Eye (tissue), 1 donor: Measurements from ENCODE around the gene GNB5.

Experiments
- DNase-seq: peaks from one replicate; pipeline ENCODE4 v3.0.0-alpha.2; 2015

Gene GNB5

GRCh38 chr15:52164631-52165265, 26.4 kb downstream of the GNB5 start:
- no peak for DNase-seq

DNA sequence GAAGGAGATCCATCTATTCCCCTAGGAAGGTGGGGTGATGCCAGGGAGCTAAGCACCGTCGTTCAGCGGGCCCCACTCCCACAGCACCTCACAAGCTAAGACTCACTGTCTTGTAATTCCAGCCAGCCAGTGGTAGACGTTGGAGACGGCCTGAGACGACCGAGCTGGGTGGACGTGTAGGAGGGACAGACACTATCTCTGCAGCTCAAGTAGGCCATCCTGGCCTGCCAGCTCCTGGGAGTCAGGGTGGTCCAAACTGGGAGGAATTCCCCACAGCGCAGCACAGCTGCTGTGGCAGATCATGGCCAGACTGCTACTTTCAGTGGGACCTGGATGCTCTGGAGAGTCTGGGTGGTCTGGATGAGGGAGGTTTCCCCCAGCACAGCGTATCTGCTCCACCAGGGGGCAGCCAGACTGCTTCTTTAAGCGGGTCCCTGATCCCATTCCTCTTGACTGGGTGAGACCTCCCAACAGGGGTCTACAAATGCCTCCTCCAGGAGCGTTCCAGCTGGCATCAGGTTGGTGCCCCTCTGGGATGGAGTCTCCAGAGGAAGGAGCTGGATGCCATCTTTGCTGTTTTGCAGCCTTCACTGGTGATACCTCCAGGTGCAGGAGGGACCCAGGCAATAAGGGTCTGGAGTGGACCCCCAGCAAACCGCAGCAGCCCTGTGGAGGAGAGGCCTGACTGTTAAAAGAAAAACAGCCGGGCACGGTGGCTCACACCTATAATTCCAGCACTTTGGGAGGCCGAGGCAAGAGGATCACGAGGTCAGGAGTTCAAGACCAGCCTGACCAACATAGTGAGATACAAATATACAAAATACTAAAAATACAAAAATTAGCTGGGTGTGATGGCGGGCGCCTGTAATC, 27.6 kb downstream of the GNB5 start:
- peak; percentile 22 for DNase-seq

GRCh38 chr15:52162876-52163275, 28.3 kb downstream of the GNB5 start:
- DNase-seq = no peak

- DNase-seq = no peak
Observed at GRCh38 chr15:52162260-52162659, 28.9 kb downstream of the GNB5 start.

- DNase-seq = no peak
Observed at GRCh38 chr15:52161406-52161966, 29.7 kb downstream of the GNB5 start.

- no peak for DNase-seq
Observed at GRCh38 chr15:52159645-52160044, 31.5 kb downstream of the GNB5 start.

DNA sequence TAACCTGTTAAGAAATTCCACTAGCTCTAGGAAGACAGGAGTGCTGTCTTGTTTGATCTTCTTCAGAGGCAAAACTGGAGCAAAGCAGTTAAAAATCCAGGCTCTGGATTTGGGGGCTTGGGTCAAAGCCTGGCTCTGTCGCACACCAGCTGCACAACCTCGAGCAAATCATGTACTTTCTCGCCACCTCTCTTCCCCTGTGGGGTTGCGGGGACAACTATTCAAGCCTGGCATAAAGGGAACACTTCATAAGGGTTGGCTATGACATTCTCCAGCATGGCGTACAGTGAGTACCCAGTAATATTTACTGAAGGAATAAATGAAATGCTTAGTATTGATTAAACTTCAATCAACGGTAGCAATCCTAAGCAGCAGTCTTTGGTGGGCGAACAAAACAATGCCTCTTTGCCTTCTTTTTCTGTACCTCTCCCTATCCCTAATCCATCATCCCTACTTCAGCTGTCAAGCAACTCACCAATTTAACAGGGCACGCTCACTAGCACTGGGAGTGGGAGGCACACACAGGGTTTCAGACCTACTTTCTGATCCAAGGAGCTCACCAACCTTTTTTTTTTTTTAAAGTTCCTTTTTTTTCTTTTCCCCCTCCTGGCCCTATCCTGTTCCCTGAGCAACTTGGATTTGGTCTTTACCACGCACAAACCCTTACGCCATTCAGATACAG, 33.0 kb downstream of the GNB5 start:
- DNase-seq = no peak

GRCh38 chr15:52155878-52156277, 35.3 kb downstream of the GNB5 start:
- no peak for DNase-seq

- DNase-seq = no peak
Observed at GRCh38 chr15:52154896-52155865, 36.0 kb downstream of the GNB5 start.

- no peak for DNase-seq
Observed at GRCh38 chr15:52153900-52154895, 37.0 kb downstream of the GNB5 start.

DNA sequence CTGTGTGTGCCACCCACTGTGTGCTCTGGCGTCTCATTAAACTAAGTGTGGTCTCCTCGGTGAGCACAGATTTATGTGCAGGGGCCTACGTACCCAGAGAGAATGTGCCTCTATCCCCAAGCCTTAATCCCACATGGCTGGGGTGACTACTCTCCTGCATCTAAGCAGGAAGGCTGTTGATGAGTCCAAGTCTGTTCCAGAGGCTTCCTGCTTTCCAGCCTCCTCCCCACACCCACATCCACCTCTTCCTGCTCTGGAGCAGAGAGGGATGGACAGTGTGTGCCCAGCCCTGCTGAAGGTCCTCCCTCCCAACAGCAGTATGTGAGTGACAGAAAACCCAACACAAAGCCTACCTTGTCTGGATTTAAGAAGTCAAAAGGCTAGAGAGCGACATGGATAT, 39.8 kb downstream of the GNB5 start:
- DNase-seq = no peak

DNA sequence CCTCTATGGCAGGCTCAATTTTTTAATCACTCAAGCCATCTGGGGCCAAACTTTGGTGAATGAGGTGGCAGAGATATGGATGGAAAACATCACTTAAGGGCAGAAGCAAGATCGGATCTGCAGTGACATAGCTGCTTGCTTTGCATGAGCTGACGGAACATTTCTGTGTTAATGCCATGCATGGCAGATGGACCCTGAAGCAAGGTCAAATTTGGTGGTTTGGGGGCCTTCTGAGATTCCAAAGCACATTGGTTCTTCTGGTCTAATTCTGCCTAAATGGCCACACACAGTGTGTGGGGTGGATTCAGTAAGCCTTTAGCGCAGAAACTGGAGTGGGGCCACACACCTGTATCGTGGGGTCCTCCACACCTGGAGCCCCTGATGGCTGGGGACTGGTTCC, 40.3 kb downstream of the GNB5 start:
- no peak for DNase-seq

- no peak for DNase-seq
Observed at GRCh38 chr15:52150043-52150825, 41.0 kb downstream of the GNB5 start.

- no peak for DNase-seq
Observed at GRCh38 chr15:52148403-52148802, 42.8 kb downstream of the GNB5 start.

DNA sequence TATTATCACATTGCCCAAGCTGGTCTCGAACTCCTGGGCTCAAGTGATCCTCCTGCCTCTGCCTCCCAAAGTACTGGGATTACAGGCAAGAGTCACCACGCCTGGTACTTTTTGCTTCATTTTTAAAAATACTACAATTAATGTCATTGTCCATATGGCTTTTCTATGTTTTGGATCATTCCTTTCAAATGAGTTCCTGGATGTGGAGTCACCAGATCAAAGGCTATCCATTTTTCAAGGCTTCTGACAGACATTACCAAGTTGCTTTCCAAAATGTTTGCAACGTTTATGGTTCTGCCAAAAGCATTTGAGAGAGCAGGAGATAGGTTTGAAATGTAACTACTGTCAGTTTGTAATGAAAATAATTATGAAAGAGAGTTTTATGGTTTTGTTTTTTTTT, 44.4 kb downstream of the GNB5 start:
- DNase-seq = no peak

- no peak for DNase-seq
Observed at GRCh38 chr15:52146261-52146660, 44.9 kb downstream of the GNB5 start.

- no peak for DNase-seq
Observed at GRCh38 chr15:52144656-52145178, 46.5 kb downstream of the GNB5 start.

DNA sequence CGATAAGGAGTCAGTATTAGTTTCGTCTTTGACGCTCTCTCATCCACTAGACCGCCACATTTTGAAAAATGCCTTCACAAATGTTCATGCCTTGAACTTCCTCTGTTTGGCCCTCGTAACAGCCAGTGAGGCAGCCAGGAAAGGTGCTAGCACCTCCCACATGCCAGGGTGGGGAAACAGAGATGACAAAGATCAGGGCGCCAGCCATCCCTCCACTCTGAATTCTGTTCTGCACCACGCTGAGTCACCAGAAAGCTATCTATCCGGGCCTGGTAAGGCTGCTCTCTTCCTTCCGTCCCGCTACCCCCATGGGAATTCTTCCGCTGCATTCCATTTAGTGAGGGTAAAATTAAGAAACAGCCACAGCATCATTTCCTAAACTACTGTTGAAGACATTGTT, 47.3 kb downstream of the GNB5 start:
- DNase-seq = no peak

DNA sequence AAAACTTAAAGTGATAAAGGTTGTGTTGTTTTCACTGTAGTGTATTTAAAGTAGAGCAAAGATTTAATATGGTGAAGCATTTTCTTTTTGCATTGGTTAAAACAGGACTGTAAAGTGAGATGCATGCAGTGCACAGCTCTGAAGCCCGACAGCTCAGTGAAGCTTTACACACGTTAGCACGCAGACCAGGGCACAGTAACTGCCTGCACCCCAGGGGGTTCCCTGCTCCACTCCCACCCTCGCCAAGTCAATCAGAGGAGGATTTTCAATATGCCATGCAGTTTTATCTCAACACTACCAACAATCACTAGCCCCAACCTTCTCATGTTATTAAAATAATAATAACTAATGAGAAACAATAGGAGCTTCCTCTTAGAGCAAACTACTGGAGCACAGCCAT, 50.5 kb downstream of the GNB5 start:
- DNase-seq = no peak
